ENCODE measurements around the gene FSTL5.
A peak's percentile ranks its signal among the peaks of the same experiment; 100 is the strongest.

DNA sequence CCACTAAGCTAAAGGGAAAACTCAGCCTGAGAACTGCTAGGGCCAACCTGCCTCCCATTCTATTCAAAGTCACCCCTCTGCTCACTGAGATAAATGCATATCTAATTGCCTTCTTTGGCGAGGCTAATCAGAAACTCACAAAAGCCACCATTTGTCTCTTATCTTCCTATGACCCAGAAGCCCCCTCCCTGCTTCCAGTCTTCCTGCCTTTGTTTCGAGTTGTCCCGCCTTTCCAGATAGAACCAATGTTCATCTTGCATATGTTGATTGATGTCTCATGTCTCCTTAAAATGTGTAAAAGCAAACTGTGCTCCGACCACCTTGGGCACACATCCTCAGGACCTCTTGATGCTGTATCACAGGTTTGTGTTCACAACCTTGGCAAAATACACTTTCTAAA is 459.8 kb downstream of the FSTL5 start:
- TF ChIP-seq FOXM1 (IDR thresholded peaks at IDR 0.05; ENCODE audit: borderline replicate concordance) = no peak
- no peak for TF ChIP-seq NFRKB (IDR thresholded peaks at IDR 0.05)
- no peak for TF ChIP-seq HDGF (IDR thresholded peaks at IDR 0.05; ENCODE audit: borderline replicate concordance)
- TF ChIP-seq, protein P1, sequence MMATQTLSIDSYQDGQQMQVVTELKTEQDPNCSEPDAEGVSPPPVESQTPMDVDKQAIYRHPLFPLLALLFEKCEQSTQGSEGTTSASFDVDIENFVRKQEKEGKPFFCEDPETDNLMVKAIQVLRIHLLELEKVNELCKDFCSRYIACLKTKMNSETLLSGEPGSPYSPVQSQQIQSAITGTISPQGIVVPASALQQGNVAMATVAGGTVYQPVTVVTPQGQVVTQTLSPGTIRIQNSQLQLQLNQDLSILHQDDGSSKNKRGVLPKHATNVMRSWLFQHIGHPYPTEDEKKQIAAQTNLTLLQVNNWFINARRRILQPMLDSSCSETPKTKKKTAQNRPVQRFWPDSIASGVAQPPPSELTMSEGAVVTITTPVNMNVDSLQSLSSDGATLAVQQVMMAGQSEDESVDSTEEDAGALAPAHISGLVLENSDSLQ (IDR thresholded peaks at IDR 0.05) = peak; percentile 42; the same call in 1 of the 2 replicates
- no peak for TF ChIP-seq ELF4 (IDR thresholded peaks at IDR 0.05)
- TF ChIP-seq TARDBP (IDR thresholded peaks at IDR 0.05) = no peak
- no peak for TF ChIP-seq BHLHE40 (IDR thresholded peaks at IDR 0.05; ENCODE audit: borderline replicate concordance)
- no peak for TF ChIP-seq FOXK2 (IDR thresholded peaks at IDR 0.05)
- TF ChIP-seq ZNF384 (IDR thresholded peaks at IDR 0.05) = no peak
- TF ChIP-seq LEF1 (IDR thresholded peaks at IDR 0.05; ENCODE audit: borderline replicate concordance) = no peak
